Suprapubic skin (tissue), 4 donors: ENCODE results near the gene PXT1. TPM values are rescaled to one million over a fixed set of nuclear protein-coding genes. Genes with fewer than 3 reads are reported as not detected.
"Not testable (repeated sequence)": the region's sequence is repeated elsewhere in the genome, so short reads cannot be mapped to it uniquely, and the experiment has no call there.

ENCODE experiments used
- DNase-seq, 2 donors: peaks; one replicate each; pipeline ENCODE4 v3.0.0-alpha.2; 2019; ENCODE audit warnings: low spot score in 2 of 2
- H3K27ac ChIP-seq: fragments of 200-600 bp; sonication (generic); one replicate; pipeline ENCODE4 v1.5.1; 2019
- H3K27me3 ChIP-seq: fragments of 200-600 bp; sonication (generic); one replicate; pipeline ENCODE4 v1.5.1; 2019
- H3K36me3 ChIP-seq: fragments of 200-600 bp; sonication (generic); one replicate; pipeline ENCODE4 v1.5.1; 2019
- H3K4me1 ChIP-seq: fragments of 200-600 bp; sonication (generic); one replicate; pipeline ENCODE4 v1.5.1; 2019
- H3K4me3 ChIP-seq: fragments of 200-600 bp; sonication (generic); one replicate; pipeline ENCODE4 v1.5.1; 2019; ENCODE audit warnings: mild to moderate bottlenecking
- H3K9me3 ChIP-seq: fragments of 200-600 bp; sonication (generic); one replicate; pipeline ENCODE4 v1.5.1; 2019
- EP300 ChIP-seq: sonication (generic); formaldehyde crosslinking; IDR thresholded peaks from one replicate; pipeline ENCODE4 v1.6.1; 2017; ENCODE audit warnings: antibody characterized with exemption
- POLR2A ChIP-seq, 2 donors: fragments of 450-650 bp; IDR thresholded peaks; one replicate each; pipeline ENCODE4 v1.6.1; 2017; ENCODE audit warnings: antibody characterized with exemption in 2 of 2, mild to moderate bottlenecking in 2 of 2, moderate library complexity in 2 of 2
- POLR2AphosphoS5 ChIP-seq, 3 donors: sonication (generic); formaldehyde crosslinking; IDR thresholded peaks; one replicate each; pipeline ENCODE4 v1.6.1; 2017; ENCODE audit warnings: antibody characterized with exemption in 3 of 3
- WGBS: methylation state at CpG from one replicate; pipeline ENCODE4 v1.1.5; 2018; 5-methylcytosine and 5-hydroxymethylcytosine counted together
- total RNA-seq, 4 donors: library from RNA; depleted of rRNA; stranded (reverse); fragments of >200 nt; gene quantifications; one replicate each; pipeline ENCODE4 v1.1.0, GENCODE V29; 2016
- TF ChIP-seq, protein P1 (sequence below), 2 donors: fragments of 200-600 bp in 1 of 2; fragments of 450-650 bp in 1 of 2; sonication (generic) in 1 of 2; IDR thresholded peaks; one replicate each; pipeline ENCODE4 v1.5.1; 2016 to 2019; ENCODE audit warnings: antibody characterized with exemption in 2 of 2, mild to moderate bottlenecking in 1 of 2, moderate library complexity in 1 of 2

The PXT1 gene
- total RNA-seq, 4 donors from 2014 or later: not detected

DNA sequence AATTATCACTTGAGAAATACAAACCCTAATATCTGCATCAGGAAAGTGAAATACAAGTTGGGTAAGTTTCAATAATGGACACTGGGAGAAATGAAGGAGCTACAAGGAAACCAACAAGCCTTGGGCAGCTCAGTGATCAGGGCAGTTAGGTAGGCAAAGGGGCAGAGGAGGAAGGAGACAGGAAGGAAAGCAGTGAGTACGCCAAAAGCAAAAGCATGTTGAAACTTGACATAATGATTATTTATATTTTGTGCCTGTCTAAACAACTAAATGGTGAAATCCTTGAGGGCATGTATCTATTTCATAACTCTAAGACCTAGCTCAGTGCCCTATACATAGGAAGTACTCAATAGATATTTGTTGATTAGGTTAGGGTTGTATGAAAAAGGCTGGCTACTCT is 23.3 kb downstream of the PXT1 start:
- TF ChIP-seq EP300 (no peak), POLR2A (IDR thresholded peaks at IDR 0.05) (no peak)
- DNase-seq: no peak
- Histone ChIP-seq H3K36me3 (no peaks in the 10 kb centered on the region), H3K27ac (peak overlapping the region; percentile 35), H3K4me1 (peaks cover 27% of the 10 kb centered on the region), H3K27me3 (no peaks in the 10 kb centered on the region), H3K4me3 (no peak overlapping the region), H3K9me3 (no peaks in the 10 kb centered on the region)
- WGBS: 39% methylated on average over 1 of the region's 1 CpG

DNA sequence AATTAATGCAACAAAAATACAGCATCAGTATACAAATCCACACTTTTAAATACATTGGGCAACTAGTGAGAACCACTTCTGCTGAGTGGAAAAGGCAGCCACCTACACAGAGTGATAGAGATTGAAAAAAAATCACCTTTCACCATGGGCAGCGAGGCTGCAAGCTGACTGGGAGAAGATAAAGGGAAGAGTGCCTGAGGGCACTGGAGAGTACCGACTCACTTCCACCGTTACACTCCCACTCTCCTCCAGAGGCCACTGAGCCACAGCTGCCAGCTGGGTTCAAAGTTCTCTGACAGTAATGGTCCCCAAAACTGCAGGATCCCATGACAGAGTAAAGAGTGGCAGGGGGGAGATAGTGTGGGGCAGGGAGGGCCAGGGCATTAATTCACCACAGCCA is 24.1 kb downstream of the PXT1 start:
- DNase-seq: no peak
- Histone ChIP-seq H3K4me3 (no peak overlapping the region), H3K27me3 (no peaks in the 10 kb centered on the region), H3K4me1 (peaks cover 24% of the 10 kb centered on the region), H3K36me3 (no peaks in the 10 kb centered on the region), H3K27ac (no peak overlapping the region), H3K9me3 (no peaks in the 10 kb centered on the region)
- TF ChIP-seq EP300 (no peak), POLR2AphosphoS5 (IDR thresholded peaks at IDR 0.05) (no peak), POLR2A (IDR thresholded peaks at IDR 0.05) (no peak)
- TF ChIP-seq, protein P1, sequence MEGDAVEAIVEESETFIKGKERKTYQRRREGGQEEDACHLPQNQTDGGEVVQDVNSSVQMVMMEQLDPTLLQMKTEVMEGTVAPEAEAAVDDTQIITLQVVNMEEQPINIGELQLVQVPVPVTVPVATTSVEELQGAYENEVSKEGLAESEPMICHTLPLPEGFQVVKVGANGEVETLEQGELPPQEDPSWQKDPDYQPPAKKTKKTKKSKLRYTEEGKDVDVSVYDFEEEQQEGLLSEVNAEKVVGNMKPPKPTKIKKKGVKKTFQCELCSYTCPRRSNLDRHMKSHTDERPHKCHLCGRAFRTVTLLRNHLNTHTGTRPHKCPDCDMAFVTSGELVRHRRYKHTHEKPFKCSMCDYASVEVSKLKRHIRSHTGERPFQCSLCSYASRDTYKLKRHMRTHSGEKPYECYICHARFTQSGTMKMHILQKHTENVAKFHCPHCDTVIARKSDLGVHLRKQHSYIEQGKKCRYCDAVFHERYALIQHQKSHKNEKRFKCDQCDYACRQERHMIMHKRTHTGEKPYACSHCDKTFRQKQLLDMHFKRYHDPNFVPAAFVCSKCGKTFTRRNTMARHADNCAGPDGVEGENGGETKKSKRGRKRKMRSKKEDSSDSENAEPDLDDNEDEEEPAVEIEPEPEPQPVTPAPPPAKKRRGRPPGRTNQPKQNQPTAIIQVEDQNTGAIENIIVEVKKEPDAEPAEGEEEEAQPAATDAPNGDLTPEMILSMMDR (IDR thresholded peaks at IDR 0.05): no peak
- WGBS: 52% methylated on average over 3 of the region's 3 CpGs

DNA sequence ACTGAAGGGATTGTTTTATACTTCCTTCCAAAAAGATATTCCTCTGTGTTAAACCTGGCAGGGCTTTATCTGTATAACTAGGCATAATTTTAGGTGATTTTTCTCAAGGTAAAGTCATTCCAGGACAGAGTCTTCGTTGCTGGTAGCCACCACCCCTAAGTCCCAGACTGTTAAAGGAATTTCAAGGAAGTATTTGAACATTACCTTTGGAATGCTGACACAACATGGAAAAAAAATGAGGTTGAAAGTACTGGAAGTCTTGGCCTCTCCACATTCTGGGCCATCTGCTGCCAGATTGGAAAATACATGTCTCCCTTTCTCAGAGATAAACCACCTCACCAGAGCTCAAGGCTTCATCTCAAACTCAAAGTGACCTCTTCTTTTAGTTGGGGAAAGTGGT is 28.2 kb downstream of the PXT1 start:
- H3K27me3 ChIP-seq: no peaks in the 10 kb centered on the region
- no peaks in the 10 kb centered on the region for H3K9me3 ChIP-seq
- TF ChIP-seq, protein P1 (IDR thresholded peaks at IDR 0.05): no peak
- TF ChIP-seq POLR2A (IDR thresholded peaks at IDR 0.05): no peak
- TF ChIP-seq EP300: no peak
- no peak for TF ChIP-seq POLR2AphosphoS5 (IDR thresholded peaks at IDR 0.05)
- H3K4me1 ChIP-seq: peaks cover 10% of the 10 kb centered on the region
- no peak overlapping the region for H3K27ac ChIP-seq
- DNase-seq: no peak
- WGBS: 36% methylated on average over 1 of the region's 1 CpG
- no peaks in the 10 kb centered on the region for H3K36me3 ChIP-seq
- H3K4me3 ChIP-seq: no peak overlapping the region

DNA sequence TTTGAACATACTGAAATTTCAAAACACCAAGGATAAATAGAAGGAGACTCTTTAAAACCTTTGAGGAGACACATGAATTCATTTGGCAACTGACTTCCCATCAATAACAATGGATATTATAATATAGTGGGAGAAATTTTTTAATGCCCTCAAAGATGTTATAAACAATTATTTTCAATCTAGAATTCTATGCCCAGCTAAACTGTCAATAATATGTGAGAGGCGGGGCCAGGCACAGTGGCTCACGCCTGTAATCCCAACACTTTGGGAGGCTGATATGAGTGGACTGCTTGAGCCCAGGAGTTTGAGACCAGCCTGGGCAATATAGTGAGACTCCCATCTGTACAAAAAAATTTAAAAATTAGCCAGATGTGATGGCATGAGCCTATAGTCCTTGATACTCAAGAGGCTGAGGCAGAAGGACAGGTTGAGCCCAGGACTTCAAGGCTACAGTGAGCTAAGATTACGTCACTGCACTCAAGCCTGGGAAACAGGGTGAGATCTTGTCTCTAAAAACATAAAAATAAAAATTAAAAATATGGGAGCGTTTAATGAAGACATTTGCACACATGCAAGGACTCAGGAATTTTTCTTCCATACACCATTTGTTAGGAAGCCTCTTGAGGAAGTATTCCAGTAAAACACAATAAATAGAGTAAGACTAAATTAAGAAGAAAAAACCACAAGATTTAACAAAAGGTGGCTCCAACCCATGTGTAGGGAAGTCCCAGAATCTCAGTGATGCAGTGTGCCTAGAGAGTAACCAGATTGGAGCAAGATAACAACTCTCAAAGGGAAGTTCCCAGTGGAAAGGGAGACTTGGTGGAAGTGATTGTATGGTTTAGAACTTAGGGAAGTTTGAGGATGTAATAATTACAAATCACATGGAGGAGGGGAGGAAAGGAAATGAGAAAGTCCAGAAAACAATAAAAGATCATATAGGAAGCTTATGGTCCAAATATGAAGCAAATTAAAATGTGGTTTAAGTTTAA is 28.9 kb downstream of the PXT1 start:
- no peaks in the 10 kb centered on the region for H3K36me3 ChIP-seq
- no peaks in the 10 kb centered on the region for H3K27me3 ChIP-seq
- no peak for DNase-seq
- no peak for TF ChIP-seq POLR2AphosphoS5 (IDR thresholded peaks at IDR 0.05)
- TF ChIP-seq POLR2A (IDR thresholded peaks at IDR 0.05): no peak
- no peak for TF ChIP-seq EP300
- TF ChIP-seq, protein P1 (IDR thresholded peaks at IDR 0.05): no peak
- H3K4me3 ChIP-seq: no peak overlapping the region
- H3K27ac ChIP-seq: no peak overlapping the region
- peaks cover 5% of the 10 kb centered on the region for H3K4me1 ChIP-seq
- no peaks in the 10 kb centered on the region for H3K9me3 ChIP-seq
- WGBS: 91% methylated on average over 4 of the region's 4 CpGs

DNA sequence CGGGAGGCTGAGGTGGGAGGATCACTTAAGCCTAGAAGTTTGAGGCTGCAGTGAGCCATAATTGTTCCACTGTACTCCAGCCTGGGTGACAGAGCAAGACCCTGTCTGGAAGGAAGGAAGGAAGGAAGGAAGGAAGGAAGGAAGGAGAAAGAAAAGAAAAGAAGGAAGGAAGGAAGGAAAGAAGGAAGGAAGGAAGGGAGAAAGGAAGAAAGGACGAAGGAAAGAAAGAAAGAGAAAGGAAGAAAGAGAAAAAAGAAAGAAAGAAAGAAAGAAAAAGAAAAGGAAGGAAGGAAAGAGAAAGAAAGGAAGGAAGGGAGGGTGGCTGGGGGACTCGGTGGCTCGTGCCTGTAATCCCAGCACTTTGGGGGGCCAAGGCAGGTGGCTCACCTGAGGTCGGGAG is 32.9 kb downstream of the PXT1 start:
- not testable (repeated sequence) for DNase-seq, H3K27ac ChIP-seq, H3K9me3 ChIP-seq, H3K36me3 ChIP-seq, H3K27me3 ChIP-seq, H3K4me1 ChIP-seq, H3K4me3 ChIP-seq
- WGBS: 68% methylated on average over 5 of the region's 5 CpGs

DNA sequence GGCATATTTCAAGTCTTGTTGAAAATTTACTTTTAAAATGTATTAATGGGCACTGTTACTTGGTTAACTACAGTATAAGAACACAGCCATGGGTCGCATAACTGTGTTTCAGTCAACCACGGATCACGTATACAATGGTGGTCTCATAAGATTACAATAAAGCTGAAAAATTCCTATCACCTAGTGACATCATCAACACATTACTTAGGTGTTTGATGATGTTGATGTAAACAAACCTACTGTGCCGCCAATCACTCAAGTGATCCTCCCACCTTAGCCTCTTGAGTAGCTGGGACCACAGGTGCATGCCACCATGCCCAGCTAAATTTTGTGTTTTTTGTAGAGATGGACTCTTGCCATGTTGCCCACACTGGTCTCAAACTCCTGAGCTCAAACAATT is 38.5 kb downstream of the PXT1 start:
- H3K36me3 ChIP-seq: no peaks in the 10 kb centered on the region
- H3K9me3 ChIP-seq: no peaks in the 10 kb centered on the region
- no peak overlapping the region for H3K4me3 ChIP-seq
- no peaks in the 10 kb centered on the region for H3K27me3 ChIP-seq
- H3K27ac ChIP-seq: no peak overlapping the region
- 94% methylated on average over 4 of the region's 4 CpGs for WGBS
- TF ChIP-seq POLR2AphosphoS5 (IDR thresholded peaks at IDR 0.05) (no peak), POLR2A (IDR thresholded peaks at IDR 0.05) (no peak), EP300 (no peak)
- TF ChIP-seq, protein P1 (IDR thresholded peaks at IDR 0.05): no peak
- no peaks in the 10 kb centered on the region for H3K4me1 ChIP-seq
- no peak for DNase-seq
